ENCODE results near the gene ATP8A2. TPM values are rescaled to one million over a fixed set of nuclear protein-coding genes. Genes with fewer than 3 reads are reported as not detected.
"Not testable (repeated sequence)": the region's sequence is repeated elsewhere in the genome, so short reads cannot be mapped to it uniquely, and the experiment has no call there.

Gene ATP8A2
- total and polyA plus RNA-seq, 12 donors, result under 0.01 to 0.18 (median 0.10) TPM; not detected in 3

DNA sequence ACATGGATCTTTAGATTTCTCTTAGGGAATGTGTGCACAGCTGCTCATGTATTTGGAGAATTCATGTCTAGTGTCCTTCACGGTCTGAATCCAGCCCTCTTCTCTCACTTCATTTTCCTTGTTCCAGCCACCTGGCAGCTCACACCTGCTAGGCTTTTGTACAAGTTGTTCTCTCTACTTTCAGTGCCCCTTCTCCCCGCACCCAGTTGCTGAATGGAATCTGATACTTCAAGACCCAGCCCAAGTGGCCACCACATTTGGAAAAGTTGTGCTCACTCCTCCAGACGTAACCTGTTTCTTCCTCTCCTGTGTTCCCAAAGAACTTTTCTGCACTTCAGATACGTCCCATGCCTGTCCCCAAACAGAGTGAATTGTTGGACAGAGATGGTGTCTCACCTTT lies 444.5 kb downstream of the ATP8A2 start:
- Histone ChIP-seq H3K4me3 (no peak overlapping the region), H3K36me3 (no peaks in the 10 kb centered on the region), H3K27me3 (no peaks in the 10 kb centered on the region), H3K27ac (no peak overlapping the region), H3K9me3 (peaks cover 0 to 10% (median 3%) of the 10 kb centered on the region in 11 donors), H3K4me1 (no peaks in the 10 kb centered on the region)
- DNase-seq (no peak), ATAC-seq (no peak)
- intact Hi-C loops (cut with DNase I), result no loop called here
- 88 to 95% methylated on average over 4 of the region's 4 CpGs for WGBS, 2 donors
- no peak for TF ChIP-seq CTCF (IDR thresholded peaks at IDR 0.05)

GRCh38 chr13:25819856-25820530 lies 448.2 kb downstream of the ATP8A2 start:
- no peak for ATAC-seq
- DNase-seq, result peak in 1 of 2 donors; percentile 11
- H3K4me1 ChIP-seq, result no peaks in the 10 kb centered on the region
- intact Hi-C loops (cut with DNase I), result loop anchor here in 1 of 10 donors (10.0 kb wide), 1 partner anchor 245 kb away; no protein-coding TSS in a partner anchor
- H3K27ac ChIP-seq, result no peak overlapping the region
- no peak for TF ChIP-seq CTCF (IDR thresholded peaks at IDR 0.05)
- peaks cover 0 to 12% (median 0%) of the 10 kb centered on the region in 11 donors for H3K9me3 ChIP-seq
- no peaks in the 10 kb centered on the region for H3K27me3 ChIP-seq
- H3K36me3 ChIP-seq, result no peaks in the 10 kb centered on the region
- H3K4me3 ChIP-seq, result no peak overlapping the region
- 63 to 70% methylated on average over 10 of the region's 10 CpGs for WGBS, 2 donors

- Histone ChIP-seq H3K36me3 (no peaks in the 10 kb centered on the region), H3K4me3 (no peak overlapping the region), H3K9me3 (peaks cover 0 to 12% (median 0%) of the 10 kb centered on the region in 11 donors), H3K27ac (no peak overlapping the region), H3K4me1 (no peaks in the 10 kb centered on the region), H3K27me3 (no peaks in the 10 kb centered on the region)
- no peak for ATAC-seq
- TF ChIP-seq CTCF (IDR thresholded peaks at IDR 0.05), result no peak
- DNase-seq, result no peak
- intact Hi-C loops (cut with DNase I), result loop anchor here in 1 of 10 donors (10.0 kb wide), 1 partner anchor 243 kb away; no protein-coding TSS in a partner anchor
Measured at GRCh38 chr13:25821776-25822175, 450.0 kb downstream of the ATP8A2 start.

GRCh38 chr13:25827221-25827620 lies 455.4 kb downstream of the ATP8A2 start:
- not testable (repeated sequence) for ATAC-seq, DNase-seq, H3K4me3 ChIP-seq, H3K4me1 ChIP-seq, H3K36me3 ChIP-seq, H3K27ac ChIP-seq
- H3K9me3 ChIP-seq, result peaks cover 0 to 12% (median 0%) of the 10 kb centered on the region in 11 donors
- WGBS, 2 donors, result 77 to 80% methylated on average over 9 of the region's 9 CpGs
- H3K27me3 ChIP-seq, result peaks cover 0 to 10% (median 0%) of the 10 kb centered on the region in 7 donors
- intact Hi-C loops (cut with DNase I), result loop anchor here in 1 of 10 donors (10.0 kb wide), 1 partner anchor 238 kb away; no protein-coding TSS in a partner anchor
